Lower leg skin (tissue), 3 donors: ENCODE results near the gene PTPRN2.

Experiments used
- POLR2A ChIP-seq, 2 donors: fragments of 450-650 bp; IDR thresholded peaks; one replicate each; pipeline ENCODE4 v1.6.1; 2016 to 2017; ENCODE audit warnings: antibody characterized with exemption in 2 of 2, mild to moderate bottlenecking in 1 of 2, moderate library complexity in 1 of 2
- TF ChIP-seq, protein P1 (sequence below), 3 donors: fragments of 450-650 bp; IDR thresholded peaks; one replicate each; pipeline ENCODE4 v1.5.1; 2016; ENCODE audit warnings: antibody characterized with exemption in 3 of 3, mild to moderate bottlenecking in 3 of 3, moderate library complexity in 2 of 3

DNA sequence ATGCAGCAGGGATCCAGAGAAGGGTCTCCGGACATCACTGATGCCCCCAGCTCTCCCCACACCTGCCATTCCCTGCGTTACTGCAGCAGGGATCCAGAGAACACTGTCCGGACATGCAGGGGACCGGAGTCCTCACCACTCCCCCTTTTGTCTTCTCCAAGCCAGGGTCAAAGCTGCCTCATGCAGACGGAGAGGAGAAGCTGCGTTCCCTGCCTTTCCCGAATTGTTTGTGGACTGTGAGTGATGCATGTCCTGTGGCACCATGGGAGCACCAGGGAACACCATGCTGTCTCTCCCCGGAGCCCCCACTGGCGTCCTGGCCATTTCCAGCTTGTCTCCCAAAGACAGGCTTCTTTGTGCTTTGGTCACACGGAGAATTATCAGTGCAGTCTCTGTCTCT lies 599.7 kb downstream of the PTPRN2 start:
- TF ChIP-seq, protein P1, sequence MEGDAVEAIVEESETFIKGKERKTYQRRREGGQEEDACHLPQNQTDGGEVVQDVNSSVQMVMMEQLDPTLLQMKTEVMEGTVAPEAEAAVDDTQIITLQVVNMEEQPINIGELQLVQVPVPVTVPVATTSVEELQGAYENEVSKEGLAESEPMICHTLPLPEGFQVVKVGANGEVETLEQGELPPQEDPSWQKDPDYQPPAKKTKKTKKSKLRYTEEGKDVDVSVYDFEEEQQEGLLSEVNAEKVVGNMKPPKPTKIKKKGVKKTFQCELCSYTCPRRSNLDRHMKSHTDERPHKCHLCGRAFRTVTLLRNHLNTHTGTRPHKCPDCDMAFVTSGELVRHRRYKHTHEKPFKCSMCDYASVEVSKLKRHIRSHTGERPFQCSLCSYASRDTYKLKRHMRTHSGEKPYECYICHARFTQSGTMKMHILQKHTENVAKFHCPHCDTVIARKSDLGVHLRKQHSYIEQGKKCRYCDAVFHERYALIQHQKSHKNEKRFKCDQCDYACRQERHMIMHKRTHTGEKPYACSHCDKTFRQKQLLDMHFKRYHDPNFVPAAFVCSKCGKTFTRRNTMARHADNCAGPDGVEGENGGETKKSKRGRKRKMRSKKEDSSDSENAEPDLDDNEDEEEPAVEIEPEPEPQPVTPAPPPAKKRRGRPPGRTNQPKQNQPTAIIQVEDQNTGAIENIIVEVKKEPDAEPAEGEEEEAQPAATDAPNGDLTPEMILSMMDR (IDR thresholded peaks at IDR 0.05) = no peak
- TF ChIP-seq POLR2A (IDR thresholded peaks at IDR 0.05) = no peak
